Activated CD4-positive, CD25-positive, alpha-beta regulatory T cell (primary cell): Measurements from ENCODE around the gene CHD9.
"Not testable (repeated sequence)": the region's sequence is repeated elsewhere in the genome, so short reads cannot be mapped to it uniquely, and the experiment has no call there.

Experiments used
- DNase-seq, 4 experiments: peaks; one replicate each; lab custom pipeline; 2025; lab: John Stamatoyannopoulos, UW

Gene CHD9

DNA sequence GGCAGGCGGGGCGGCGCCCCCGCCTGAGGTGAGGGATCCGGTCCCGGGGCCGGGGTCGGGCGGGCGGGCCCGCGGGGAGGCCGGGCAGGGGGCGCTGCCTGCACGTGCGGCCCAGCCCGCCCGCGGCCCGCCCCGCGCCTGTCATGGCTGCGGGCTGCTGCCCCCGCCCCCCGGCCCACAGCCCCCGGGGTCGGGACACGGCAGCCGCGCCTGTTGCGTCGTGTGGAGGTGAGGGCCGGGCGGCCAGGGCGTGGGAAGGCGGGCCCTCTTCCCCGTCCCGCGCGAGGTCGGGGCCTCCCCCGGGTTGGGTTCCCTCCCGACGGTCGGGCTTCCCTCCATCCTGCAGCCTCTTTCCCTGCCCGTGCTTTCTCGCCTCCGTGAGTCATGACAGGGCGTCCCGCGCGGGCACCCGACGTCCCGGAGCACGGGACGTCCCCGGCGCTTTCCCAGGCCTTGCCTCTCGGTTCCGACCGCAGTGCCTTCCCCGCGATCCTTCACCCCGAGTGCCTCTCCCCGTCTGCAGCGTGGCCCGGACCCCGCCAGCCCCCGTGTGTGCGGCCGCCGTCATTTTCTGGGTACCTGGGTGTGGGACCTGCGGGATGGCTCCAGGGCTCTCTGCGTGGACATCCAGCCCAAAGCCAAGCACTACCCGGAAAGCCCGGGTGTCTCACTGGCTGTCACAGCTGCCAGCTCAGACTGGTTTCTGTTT, 76.7 kb downstream of the CHD9 start:
- DNase-seq, result peak; percentile 18 to 41 (median 30)

DNA sequence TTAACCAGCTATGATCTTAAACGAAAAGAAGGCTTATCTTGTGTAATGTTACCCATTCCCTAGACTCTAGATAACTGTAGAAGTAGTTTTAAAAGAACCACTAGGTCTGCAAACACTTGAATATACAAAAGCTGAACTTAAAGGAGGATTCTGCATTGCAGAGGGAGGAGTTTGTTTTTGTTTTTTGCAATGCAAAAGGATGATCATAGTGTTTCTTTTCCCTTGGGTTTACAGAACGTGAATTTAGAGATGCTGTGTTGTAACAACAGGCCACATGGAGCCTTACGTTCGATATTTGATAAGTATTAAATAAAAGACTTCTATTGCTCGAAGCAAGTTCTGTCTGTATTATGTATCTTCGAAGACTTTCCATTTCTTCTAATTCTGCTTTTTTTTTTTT, 77.6 kb downstream of the CHD9 start:
- DNase-seq, result no peak

GRCh38 chr16:53135329-53135728, 80.5 kb downstream of the CHD9 start:
- DNase-seq, result no peak

- no peak for DNase-seq
These were observed 88.2 kb downstream of the CHD9 start for GRCh38 chr16:53142823-53143568.

DNA sequence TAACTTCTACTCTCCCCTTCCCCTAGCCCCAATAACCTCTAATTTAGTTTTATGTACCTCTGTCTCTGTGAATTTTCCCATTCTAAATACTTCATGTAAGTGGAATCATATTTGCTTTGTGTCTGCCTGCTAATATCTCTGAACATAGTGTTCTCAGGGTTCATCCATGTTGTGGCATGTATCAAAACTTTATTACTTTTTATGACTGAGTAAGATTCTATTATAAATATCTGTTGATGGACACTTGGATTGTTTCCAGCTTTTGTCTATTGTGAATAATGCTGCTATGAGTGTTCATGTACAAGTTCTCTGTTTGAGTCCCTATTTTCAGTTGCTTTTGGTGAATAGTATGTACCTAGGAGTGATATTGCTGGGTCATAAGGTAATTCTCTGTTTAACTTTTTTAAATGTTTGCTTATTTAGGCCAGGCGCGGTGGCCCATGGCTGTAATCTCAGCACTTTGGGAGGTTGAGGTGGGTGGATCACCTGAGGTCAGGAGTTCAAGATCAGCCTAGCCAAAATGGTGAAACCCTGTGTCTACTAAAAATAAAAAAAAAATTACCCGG, 92.8 kb downstream of the CHD9 start:
- DNase-seq, result no peak

DNA sequence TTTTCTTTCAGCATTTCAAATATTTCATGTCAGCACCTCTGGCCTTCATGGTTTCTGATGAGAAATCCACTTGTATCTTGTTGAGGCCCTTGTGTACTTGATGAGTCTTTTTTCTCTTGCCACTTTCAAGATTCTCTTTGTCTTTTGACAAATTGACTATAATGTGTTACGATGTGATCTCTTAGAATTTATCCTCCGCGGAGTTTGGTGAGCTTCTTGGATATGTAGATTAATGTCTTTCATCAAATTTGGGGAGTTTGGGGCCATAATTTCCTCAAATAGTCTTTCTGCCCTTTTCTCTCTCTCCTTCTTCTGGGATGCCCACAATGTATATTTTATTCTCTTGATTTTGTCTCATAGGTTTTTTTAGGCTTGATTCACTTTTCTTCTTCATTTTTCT, 96.0 kb downstream of the CHD9 start:
- DNase-seq, result no peak

- DNase-seq, result no peak
These were observed 97.5 kb downstream of the CHD9 start for GRCh38 chr16:53152329-53152728.

- no peak for DNase-seq
These were observed 98.3 kb downstream of the CHD9 start for GRCh38 chr16:53153130-53153529.

DNA sequence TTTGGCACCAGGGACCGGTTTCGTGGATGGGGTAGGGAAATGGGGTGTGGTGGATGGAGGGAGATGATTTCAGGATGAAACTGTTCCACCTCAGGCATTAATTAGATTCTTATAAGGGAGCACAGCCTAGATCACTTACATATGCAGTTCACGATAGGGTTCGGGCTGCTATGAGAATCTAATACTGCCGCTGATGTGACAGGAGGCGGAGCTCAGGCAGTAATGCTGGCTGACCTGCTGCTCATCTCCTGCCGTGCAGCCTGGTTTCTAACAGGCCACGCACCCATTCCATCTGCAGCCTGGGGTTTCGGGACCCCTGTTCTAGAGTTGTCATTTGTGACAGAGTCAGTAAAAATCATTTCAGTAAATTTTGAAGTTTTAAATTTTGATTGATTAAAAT, 99.7 kb downstream of the CHD9 start:
- no peak for DNase-seq

DNA sequence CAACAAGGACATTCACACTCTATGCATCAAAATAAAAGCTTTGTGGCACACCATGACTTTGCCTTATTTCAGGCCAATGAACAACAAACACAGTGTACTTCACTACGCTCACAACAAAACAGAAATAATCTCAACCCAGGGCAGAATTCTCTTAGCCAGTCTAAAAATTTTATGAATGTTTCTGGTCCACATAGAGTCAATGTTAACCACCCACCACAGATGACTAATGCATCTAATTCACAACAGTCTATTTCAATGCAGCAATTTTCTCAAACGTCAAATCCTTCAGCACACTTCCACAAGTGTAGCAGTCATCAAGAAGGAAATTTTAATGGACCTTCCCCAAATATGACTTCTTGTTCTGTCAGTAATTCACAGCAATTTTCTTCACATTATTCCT, 101.7 kb downstream of the CHD9 start:
- no peak for DNase-seq

DNA sequence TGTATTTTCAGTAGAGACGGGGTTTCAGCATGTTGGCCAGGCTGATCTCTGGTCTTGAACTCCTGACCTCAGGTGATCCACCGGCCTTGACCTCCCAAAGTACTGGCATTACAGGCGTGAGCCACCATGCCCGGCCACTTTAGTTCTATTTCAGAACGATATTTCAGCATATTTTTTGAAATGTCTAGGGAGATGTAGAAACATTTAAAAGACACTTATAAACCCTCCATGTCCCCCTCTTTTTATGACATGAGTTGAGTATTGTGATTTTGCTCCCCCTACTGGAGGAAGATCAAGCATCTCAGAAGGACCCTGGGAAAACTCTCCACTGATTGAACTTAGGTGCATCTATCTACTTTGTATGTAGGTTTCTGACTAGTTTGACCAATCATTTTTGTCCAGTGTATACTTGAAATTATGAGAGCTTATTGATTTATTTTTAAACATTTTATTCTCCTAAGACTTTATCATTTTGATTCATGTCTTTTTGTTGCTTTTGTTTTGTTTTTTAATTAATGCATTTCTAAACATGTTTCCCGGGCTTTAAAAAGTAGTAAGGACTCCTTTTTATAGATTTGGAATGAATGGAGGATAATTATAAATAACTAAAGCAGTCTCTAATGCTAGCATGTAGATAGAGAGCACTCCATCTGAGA, 105.1 kb downstream of the CHD9 start:
- no peak for DNase-seq

DNA sequence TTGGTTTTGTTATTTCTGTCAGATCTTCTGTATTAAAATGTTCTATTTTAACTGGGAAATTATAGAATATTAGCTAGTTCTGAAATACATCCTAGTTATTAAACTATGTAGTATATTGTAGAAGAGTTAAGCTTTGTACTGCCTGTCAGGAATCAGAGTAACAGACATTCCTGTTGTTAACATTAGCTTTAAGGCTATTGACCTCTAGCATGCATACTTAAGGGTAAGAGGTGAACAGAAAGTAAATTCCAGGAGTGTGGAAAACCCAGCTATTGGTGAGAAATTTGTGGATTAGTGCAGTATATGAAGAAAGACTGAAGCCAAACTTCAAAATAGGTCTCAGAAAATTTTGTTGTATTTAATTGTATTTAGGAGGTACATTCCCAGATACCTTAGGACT, 111.3 kb downstream of the CHD9 start:
- no peak for DNase-seq

DNA sequence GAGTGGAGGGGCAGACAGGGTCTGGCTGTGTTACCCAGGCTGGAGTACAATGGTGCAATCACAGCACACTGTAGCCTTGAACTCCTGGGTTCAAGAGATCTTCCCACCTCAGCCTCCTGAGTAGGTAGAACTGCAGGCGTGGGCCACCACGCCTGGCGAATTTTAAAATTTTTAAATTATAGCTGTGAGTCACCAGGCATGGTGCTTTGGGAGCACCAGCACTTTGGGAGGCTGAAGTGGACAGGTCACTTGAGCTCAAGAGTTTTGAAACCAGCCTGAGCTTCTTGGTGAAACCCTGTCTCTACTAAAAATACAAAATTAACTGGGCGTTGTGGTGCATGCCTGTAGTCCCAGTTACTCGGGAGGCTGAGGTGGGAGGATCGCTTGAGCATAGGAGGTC, 114.0 kb downstream of the CHD9 start:
- DNase-seq, result no peak

DNA sequence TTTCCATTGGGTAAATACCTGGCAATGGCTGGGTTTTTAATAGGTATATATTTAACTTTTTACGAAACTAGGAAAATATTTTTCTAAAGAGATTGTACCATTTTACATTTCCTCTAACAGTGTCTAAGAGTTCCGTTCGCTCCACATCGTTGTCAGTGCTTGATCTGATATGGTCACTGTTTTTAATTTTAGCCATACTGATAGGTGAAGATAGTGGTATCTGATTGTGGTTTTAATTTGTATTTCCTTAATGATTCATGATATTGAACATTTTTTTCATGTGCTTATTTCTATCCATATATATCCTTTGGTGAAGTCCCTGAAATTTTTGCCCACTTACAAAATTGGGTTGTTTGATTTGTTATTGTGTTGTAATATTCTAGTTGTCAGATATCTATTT, 117.7 kb downstream of the CHD9 start:
- no peak for DNase-seq

GRCh38 chr16:53175118-53175517, 120.3 kb downstream of the CHD9 start:
- no peak for DNase-seq

DNA sequence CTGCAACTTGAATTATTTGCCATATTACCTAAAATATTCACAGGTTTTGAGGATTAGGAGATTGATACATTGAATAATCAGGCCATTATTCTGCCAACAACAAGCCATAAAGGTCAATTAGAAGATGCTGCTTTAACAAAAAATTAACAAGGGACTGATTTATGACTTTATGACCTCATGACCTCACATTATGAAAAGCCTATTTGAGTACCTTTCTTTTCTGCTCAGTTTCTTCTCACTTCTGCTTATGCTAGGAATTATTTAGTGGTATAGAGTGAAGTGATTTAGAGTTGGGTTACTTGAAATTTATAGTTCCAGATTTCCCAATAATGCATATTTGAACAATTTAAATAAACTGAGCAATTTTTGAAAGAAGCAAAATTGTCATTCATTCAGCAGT, 121.6 kb downstream of the CHD9 start:
- no peak for DNase-seq

DNA sequence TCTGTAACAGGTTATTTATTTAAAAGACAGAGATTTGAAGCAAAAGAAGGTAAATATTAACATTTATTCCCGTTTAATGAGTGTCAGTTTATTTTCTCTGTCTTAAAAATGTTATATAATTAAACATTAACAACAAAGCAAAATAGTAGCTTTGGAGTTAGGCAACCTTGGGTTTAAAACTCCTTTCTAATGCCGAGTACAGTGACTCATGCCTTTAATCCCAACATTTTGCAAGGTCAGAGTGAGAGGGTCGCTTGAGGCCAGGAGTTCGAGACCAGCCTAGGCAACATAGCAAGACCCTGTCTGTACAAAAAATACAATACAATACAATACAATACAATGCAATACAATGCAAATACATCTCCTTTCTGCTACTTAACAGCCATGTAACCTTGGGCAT, 128.7 kb downstream of the CHD9 start:
- DNase-seq, result no peak

DNA sequence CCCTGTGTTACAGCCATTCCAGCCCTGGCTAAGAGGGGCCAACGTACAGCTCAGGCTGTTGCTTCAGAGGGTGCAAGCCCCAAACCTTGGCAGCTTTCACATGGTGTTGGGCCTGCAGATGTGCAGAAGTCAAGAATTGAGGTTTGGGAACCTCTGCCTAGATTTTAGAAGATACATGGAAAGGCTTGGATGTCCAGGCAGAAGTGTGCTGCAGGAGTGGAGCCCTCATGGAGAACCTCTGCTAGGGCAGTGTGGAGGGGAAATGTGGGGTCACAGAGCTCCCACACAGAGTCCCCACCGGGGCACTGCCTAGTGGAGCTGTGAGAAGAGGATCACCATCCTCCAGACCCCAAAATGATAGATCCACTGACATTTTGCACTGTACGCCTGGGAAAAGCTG, 130.9 kb downstream of the CHD9 start:
- not testable (repeated sequence) for DNase-seq

DNA sequence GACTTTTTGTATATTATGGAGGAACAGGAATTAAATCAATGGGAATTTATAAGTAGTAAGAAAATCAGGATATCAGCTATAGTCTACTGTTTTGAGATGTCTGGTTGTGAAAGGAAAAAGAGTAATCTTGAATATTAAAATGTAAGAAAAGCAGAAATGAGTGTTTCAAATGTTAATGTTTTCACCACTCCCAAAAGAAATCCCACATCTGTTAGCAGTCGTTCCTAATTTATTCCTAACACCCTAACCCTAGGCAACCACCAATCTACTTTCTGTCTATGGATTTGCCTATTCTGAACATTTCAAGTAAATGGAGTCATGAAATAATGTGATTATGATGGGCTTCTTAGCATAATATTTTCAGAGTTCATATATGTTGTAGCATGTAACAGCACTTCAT, 133.0 kb downstream of the CHD9 start:
- no peak for DNase-seq

DNA sequence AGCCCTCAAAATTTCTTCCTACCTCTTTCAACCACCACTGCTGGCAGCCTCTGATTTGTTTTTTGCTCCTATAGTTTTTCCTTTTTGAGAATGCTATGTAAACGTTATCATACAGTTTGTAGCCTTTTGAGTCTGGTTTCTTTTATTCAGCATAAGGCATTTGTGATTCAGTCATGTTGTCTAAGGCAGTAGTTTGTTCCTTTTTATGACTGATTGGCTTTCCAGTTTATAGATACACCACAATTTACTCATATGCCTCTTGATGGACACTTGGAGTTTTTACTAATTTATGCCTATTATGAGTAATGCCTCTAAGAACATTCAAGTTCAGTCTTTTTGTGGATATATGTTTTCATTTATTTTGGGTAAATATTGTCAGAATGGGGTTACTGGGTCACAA, 136.6 kb downstream of the CHD9 start:
- no peak for DNase-seq

DNA sequence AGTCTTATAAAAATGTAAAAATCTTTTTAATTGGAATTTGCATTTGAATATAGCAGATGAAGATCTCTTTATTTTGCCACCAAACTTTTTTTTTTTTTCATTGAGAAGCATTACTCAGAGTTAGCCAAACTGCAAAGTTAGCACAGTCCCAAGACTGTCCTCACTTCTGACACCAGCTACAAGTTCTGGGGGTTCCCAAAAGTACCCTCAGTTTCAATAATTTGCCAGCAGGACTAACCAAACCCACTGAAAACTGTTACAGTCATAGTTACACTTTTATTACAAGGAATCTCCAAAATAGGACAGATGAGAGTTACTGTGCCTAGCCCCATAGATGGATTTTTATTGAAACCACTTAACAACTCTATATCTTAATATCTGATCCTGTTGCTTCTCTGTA, 144.1 kb downstream of the CHD9 start:
- DNase-seq, result no peak

GRCh38 chr16:53201900-53202299, 147.1 kb downstream of the CHD9 start:
- no peak for DNase-seq

GRCh38 chr16:53202398-53202797, 147.6 kb downstream of the CHD9 start:
- no peak for DNase-seq
